ENCODE data around the gene TSEN2.

DNA sequence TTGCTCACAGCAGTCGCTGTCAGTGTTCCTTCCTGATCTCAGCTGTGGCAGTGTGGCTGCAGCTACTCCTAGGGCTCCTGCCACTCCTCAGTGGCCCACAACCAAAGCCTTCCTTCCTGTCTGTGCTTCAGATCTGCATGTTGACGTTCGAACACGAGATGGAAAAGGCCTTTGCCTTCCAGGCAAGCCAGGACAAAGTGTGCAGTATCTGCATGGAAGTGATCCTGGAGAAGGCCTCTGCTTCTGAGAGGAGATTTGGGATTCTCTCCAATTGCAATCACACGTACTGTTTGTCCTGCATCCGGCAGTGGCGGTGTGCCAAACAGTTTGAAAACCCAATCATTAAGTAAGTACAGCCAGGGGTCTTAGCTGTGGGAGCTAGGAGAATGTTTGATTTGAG, 90.4 kb downstream of the TSEN2 start:
- no peak for TF ChIP-seq EP300 (IDR thresholded peaks at IDR 0.05; ENCODE audit: low read depth)
- TF ChIP-seq, protein P1, sequence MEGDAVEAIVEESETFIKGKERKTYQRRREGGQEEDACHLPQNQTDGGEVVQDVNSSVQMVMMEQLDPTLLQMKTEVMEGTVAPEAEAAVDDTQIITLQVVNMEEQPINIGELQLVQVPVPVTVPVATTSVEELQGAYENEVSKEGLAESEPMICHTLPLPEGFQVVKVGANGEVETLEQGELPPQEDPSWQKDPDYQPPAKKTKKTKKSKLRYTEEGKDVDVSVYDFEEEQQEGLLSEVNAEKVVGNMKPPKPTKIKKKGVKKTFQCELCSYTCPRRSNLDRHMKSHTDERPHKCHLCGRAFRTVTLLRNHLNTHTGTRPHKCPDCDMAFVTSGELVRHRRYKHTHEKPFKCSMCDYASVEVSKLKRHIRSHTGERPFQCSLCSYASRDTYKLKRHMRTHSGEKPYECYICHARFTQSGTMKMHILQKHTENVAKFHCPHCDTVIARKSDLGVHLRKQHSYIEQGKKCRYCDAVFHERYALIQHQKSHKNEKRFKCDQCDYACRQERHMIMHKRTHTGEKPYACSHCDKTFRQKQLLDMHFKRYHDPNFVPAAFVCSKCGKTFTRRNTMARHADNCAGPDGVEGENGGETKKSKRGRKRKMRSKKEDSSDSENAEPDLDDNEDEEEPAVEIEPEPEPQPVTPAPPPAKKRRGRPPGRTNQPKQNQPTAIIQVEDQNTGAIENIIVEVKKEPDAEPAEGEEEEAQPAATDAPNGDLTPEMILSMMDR (IDR thresholded peaks at IDR 0.05) = no peak
- no peak for TF ChIP-seq POLR2A (IDR thresholded peaks at IDR 0.05)
- no peak for TF ChIP-seq POLR2AphosphoS5 (IDR thresholded peaks at IDR 0.05)

All from transverse colon (tissue), 4 donors.